BLaER1 treated with 17β-estradiol and CSF1 and Interleukin-3, amounts not matched to agents 10 nM and 100 nM (cell line): ENCODE measurements around the gene CEP126.

Experiments used
- H3K27ac ChIP-seq, 11 experiments: shearing (Covaris generic); formaldehyde crosslinking; 2 replicates each; pipeline ENCODE4 v1.8.1; 2022
- H3K27me3 ChIP-seq, 11 experiments: shearing (Covaris generic); formaldehyde crosslinking; 2 replicates each; pipeline ENCODE4 v1.8.1; 2022
- H3K36me3 ChIP-seq, 11 experiments: shearing (Covaris generic); formaldehyde crosslinking; 2 replicates each; pipeline ENCODE4 v1.8.1; 2022
- H3K4me1 ChIP-seq, 10 experiments: shearing (Covaris generic); formaldehyde crosslinking; 2 replicates each; pipeline ENCODE4 v1.8.1; 2022
- H3K4me2 ChIP-seq, 11 experiments: shearing (Covaris generic); formaldehyde crosslinking; 2 replicates each; pipeline ENCODE4 v1.8.1; 2022
- H3K4me3 ChIP-seq, 10 experiments: shearing (Covaris generic); formaldehyde crosslinking; 2 replicates each; pipeline ENCODE4 v1.8.1; 2022
- H3K9ac ChIP-seq, 11 experiments: shearing (Covaris generic); formaldehyde crosslinking; 2 replicates each; pipeline ENCODE4 v1.8.1; 2022
- H3K9me3 ChIP-seq, 11 experiments: shearing (Covaris generic); formaldehyde crosslinking; replicated peaks in 1 of 11; 2 replicates each; pipeline ENCODE4 v1.8.1; 2022
- H4K20me1 ChIP-seq, 11 experiments: shearing (Covaris generic); formaldehyde crosslinking; 2 replicates each; pipeline ENCODE4 v1.8.1; 2022
- Cebpa-rat ChIP-seq, 11 experiments: shearing (Covaris generic); IDR thresholded peaks; 2 replicates each; pipeline ENCODE4 v1.8.1; 2022

Gene CEP126, protein sequence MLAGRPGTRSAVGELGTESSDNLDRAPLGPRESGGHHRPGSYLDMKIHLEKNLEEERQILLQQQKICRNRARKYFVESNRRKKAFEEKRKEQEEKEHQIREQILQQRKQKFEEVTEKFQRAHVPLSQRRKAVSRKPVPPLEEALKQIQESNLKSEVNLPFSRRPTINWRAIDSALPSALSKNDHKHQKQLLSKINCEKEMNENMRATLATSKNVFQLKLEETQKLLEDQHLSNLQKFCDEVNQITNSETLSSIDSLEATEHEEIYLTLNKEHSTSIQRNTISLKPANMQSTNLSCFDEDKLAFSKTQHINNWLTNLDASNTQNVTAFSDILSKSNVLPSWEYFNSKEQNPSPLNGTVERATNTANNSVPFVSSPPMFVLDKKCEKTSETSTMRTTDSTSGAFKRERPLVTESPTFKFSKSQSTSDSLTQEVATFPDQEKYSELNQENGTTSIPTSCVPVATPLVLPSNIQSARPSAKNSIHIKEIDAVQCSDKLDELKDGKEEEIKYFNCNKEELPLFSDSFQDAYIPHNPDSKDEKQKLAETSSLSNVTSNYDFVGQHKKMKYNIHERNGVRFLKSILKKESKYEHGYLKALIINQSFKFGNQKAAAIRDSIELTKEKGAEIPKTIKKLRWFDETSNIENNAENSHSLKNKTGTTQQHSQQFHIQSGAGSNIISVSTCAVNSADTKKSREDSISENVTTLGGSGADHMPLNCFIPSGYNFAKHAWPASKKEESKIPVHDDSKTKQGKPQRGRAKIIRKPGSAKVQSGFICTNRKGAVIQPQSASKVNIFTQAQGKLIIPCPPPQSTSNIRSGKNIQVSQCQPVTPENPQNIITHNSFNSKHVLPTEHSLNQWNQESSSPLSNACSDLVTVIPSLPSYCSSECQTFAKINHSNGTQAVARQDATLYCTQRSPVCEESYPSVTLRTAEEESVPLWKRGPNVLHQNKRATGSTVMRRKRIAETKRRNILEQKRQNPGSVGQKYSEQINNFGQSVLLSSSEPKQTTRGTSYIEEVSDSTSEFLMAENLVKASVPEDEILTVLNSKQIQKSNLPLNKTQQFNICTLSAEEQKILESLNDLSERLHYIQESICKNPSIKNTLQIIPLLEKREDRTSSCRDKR

DNA sequence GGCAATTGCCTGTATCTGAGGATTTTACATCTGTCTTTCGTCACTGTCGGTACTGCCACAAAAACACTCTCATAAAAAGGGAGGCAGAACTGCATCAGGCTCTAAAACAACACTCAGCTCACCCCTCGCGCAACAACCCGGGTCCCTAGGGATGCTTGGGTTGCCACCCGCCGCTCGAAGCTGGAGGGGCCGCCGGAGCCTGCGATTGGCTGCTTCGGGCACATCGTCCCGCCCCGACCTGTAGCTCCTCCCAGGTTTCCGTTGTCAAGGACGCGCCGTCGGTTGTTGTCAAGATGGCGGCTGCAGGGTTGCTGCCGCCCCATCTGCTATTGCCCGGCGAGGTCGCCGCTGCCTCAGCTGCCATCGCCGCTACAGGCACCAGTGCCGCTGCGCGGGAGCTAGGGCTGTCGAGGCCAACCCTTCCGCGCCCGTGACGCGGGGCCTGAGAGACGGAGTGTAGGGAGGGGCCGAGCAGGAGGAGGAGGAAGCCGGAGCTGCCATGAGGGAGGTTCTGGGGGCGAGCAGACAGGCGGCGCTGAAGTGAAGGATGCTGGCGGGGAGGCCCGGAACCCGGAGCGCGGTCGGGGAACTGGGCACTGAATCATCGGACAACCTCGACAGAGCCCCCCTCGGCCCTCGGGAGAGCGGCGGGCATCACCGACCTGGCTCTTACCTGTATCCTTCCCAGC is at the start of gene CEP126:
CEP126 (plus strand) TSS at position 273 of the 689 bp plus-strand sequence; CDS start at position 548, 275 bp downstream.
- Histone ChIP-seq H3K27me3 (no peaks in the 10 kb centered on the region), H3K9ac (peak within 1 kb of the TSS; percentile 70 to 83 (median 76)), H3K4me1 (peaks cover 0 to 19% (median 10%) of the 10 kb centered on the region in 10 experiments; a peak in 14 of 20 replicates), H3K4me2 (peak within 1 kb of the TSS; percentile 50 to 86 (median 62)), H3K4me3 (peak within 1 kb of the TSS; percentile 54 to 72 (median 63)), H4K20me1 (no peaks in the 10 kb centered on the region), H3K36me3 (no peaks in the 10 kb centered on the region), H3K9me3 (peaks cover 0 to 8% (median 6%) of the 10 kb centered on the region in 11 experiments; a peak in 7 of 22 replicates), H3K27ac (peak within 1 kb of the TSS; percentile 59 to 95 (median 79); a peak in 21 of 22 replicates)
- TF ChIP-seq Cebpa-rat (IDR thresholded peaks at IDR 0.05) = no peak

GRCh38 chr11:101866619-101867491 is 48.0 kb upstream of the CEP126 start:
- Histone ChIP-seq H4K20me1 (no peaks in the 10 kb centered on the region), H3K4me3 (no peak overlapping the region), H3K27me3 (no peaks in the 10 kb centered on the region), H3K4me1 (no peaks in the 10 kb centered on the region), H3K4me2 (no peak overlapping the region), H3K36me3 (no peaks in the 10 kb centered on the region), H3K27ac (no peak overlapping the region), H3K9me3 (peaks cover 0 to 9% (median 6%) of the 10 kb centered on the region in 11 experiments; a peak in 15 of 22 replicates), H3K9ac (no peak overlapping the region)
- no peak for TF ChIP-seq Cebpa-rat (IDR thresholded peaks at IDR 0.05)

GRCh38 chr11:101867951-101868350 is 46.9 kb upstream of the CEP126 start:
- no peak overlapping the region for H3K4me3 ChIP-seq
- no peaks in the 10 kb centered on the region for H4K20me1 ChIP-seq
- H3K36me3 ChIP-seq = no peaks in the 10 kb centered on the region
- no peak overlapping the region for H3K27ac ChIP-seq
- H3K9ac ChIP-seq = no peak overlapping the region
- no peak overlapping the region for H3K4me2 ChIP-seq
- H3K9me3 ChIP-seq = peaks cover 0 to 9% (median 6%) of the 10 kb centered on the region in 11 experiments; a peak in 15 of 22 replicates
- H3K27me3 ChIP-seq = no peaks in the 10 kb centered on the region
- H3K4me1 ChIP-seq = no peaks in the 10 kb centered on the region
- TF ChIP-seq Cebpa-rat (IDR thresholded peaks at IDR 0.05) = no peak

GRCh38 chr11:101870510-101870909 is 44.3 kb upstream of the CEP126 start:
- Histone ChIP-seq H3K4me3 (no peak overlapping the region), H3K9me3 (no peaks in the 10 kb centered on the region), H3K27ac (no peak overlapping the region), H3K27me3 (no peaks in the 10 kb centered on the region), H3K4me2 (no peak overlapping the region), H3K9ac (no peak overlapping the region), H3K36me3 (no peaks in the 10 kb centered on the region), H4K20me1 (no peaks in the 10 kb centered on the region), H3K4me1 (no peaks in the 10 kb centered on the region)
- no peak for TF ChIP-seq Cebpa-rat (IDR thresholded peaks at IDR 0.05)

GRCh38 chr11:101872171-101872882 is 42.5 kb upstream of the CEP126 start:
- Histone ChIP-seq H3K27me3 (no peaks in the 10 kb centered on the region), H3K9ac (no peak overlapping the region), H3K27ac (no peak overlapping the region), H3K4me1 (no peaks in the 10 kb centered on the region), H3K4me2 (no peak overlapping the region), H3K9me3 (no peaks in the 10 kb centered on the region), H3K4me3 (no peak overlapping the region), H3K36me3 (no peaks in the 10 kb centered on the region), H4K20me1 (no peaks in the 10 kb centered on the region)
- no peak for TF ChIP-seq Cebpa-rat (IDR thresholded peaks at IDR 0.05)

GRCh38 chr11:101880222-101880621 is 34.6 kb upstream of the CEP126 start:
- TF ChIP-seq Cebpa-rat (IDR thresholded peaks at IDR 0.05) = no peak
- Histone ChIP-seq H3K27me3 (no peaks in the 10 kb centered on the region), H3K27ac (no peak overlapping the region), H3K36me3 (no peaks in the 10 kb centered on the region), H3K9ac (no peak overlapping the region), H3K4me1 (no peaks in the 10 kb centered on the region), H4K20me1 (no peaks in the 10 kb centered on the region), H3K4me2 (no peak overlapping the region), H3K9me3 (no peaks in the 10 kb centered on the region), H3K4me3 (no peak overlapping the region)

- H3K4me1 ChIP-seq = no peaks in the 10 kb centered on the region
- no peak overlapping the region for H3K4me2 ChIP-seq
- H3K27me3 ChIP-seq = no peaks in the 10 kb centered on the region
- H3K27ac ChIP-seq = no peak overlapping the region
- no peaks in the 10 kb centered on the region for H4K20me1 ChIP-seq
- no peaks in the 10 kb centered on the region for H3K36me3 ChIP-seq
- H3K9ac ChIP-seq = no peak overlapping the region
- H3K9me3 ChIP-seq = no peaks in the 10 kb centered on the region
- no peak overlapping the region for H3K4me3 ChIP-seq
- TF ChIP-seq Cebpa-rat (IDR thresholded peaks at IDR 0.05) = no peak
These were observed 33.2 kb upstream of the CEP126 start for GRCh38 chr11:101881586-101881985.
